G401 (cell line): ENCODE results near the gene EVA1C. TPM values are rescaled to one million over a fixed set of nuclear protein-coding genes. Genes with fewer than 3 reads are reported as not detected.
"Not testable (repeated sequence)": the region's sequence is repeated elsewhere in the genome, so short reads cannot be mapped to it uniquely, and the experiment has no call there.

Source experiments
- DNase-seq: peaks from one replicate; pipeline ENCODE4 v3.0.0-alpha.2; 2015; ENCODE audit warnings: low spot score
- in situ Hi-C: cut with HindIII; loops from 2 replicates; pipeline ENCODE4 v1.10.0; 2016; ENCODE audit warnings: low sequenced_read_pairs, mixed read lengths
- total RNA-seq: library from RNA; depleted of rRNA; stranded (reverse); fragments of >200 nt; shearing (Covaris generic); gene quantifications from 2 replicates; pipeline ENCODE4 v1.2.3, GENCODE V29; 2014

EVA1C gene
- total RNA-seq, 1 experiment from 2014 or later: not detected

- DNase-seq: no peak
- in situ Hi-C loops: no loop called here
Measured at GRCh38 chr21:32452641-32453040, 40.1 kb downstream of the EVA1C start.

- DNase-seq: no peak
- in situ Hi-C loops: no loop called here
Measured at GRCh38 chr21:32455548-32455947, 43.0 kb downstream of the EVA1C start.

- DNase-seq: no peak
- in situ Hi-C loops: no loop called here
Measured at GRCh38 chr21:32456497-32456918, 44.0 kb downstream of the EVA1C start.

- in situ Hi-C loops: no loop called here
- peak; percentile 24 for DNase-seq
Measured at GRCh38 chr21:32457360-32457840, 44.9 kb downstream of the EVA1C start.

DNA sequence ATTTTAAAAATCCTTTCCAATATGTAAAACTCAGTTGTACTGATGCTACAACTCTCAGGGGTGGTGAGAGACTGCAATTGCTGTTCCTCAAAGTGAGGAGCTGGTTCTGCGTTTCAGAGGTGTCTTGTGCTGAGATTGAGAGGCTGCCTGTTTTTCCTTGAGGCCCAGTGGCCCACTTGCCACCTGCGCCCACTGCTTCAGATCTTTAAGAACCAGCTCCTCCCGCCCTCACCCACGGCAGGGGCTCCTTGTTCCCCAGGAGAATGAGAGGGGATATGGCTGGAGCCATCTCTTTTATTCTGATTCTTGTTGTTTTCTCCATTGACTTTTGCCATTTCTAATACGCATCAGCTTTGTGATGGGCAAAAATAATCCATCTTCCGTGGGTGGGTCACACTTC lies 45.5 kb downstream of the EVA1C start:
- in situ Hi-C loops: no loop called here
- no peak for DNase-seq

GRCh38 chr21:32459972-32460371 lies 47.5 kb downstream of the EVA1C start:
- in situ Hi-C loops: no loop called here
- no peak for DNase-seq

GRCh38 chr21:32461503-32461902 lies 49.0 kb downstream of the EVA1C start:
- in situ Hi-C loops: no loop called here
- DNase-seq: no peak

GRCh38 chr21:32462564-32462963 lies 50.1 kb downstream of the EVA1C start:
- DNase-seq, in situ Hi-C loops: not testable (repeated sequence)

- in situ Hi-C loops: no loop called here
- DNase-seq: no peak
Measured at GRCh38 chr21:32463367-32463766, 50.9 kb downstream of the EVA1C start.

DNA sequence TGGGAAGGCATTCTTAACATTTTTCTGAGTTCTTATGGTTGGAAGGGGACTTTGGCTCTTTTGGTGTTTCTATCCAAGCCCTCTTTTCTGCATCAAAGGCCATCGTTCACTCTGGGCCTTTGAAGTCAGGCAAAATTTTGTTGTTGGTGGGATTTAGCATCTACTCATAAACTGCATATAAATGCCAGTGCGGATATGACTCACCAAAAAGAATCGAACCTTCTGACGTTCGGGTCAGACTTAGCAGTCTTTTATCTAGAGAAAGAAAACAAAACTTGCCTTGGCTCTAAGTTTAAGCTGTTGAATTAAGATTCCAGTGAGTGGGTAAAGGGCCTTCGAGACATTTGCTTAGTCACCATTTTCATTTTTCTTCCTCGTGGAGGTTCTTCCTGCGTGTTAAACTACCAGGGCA lies 51.4 kb downstream of the EVA1C start:
- in situ Hi-C loops: no loop called here
- no peak for DNase-seq

GRCh38 chr21:32467291-32467690 lies 54.8 kb downstream of the EVA1C start:
- in situ Hi-C loops: no loop called here
- no peak for DNase-seq

DNA sequence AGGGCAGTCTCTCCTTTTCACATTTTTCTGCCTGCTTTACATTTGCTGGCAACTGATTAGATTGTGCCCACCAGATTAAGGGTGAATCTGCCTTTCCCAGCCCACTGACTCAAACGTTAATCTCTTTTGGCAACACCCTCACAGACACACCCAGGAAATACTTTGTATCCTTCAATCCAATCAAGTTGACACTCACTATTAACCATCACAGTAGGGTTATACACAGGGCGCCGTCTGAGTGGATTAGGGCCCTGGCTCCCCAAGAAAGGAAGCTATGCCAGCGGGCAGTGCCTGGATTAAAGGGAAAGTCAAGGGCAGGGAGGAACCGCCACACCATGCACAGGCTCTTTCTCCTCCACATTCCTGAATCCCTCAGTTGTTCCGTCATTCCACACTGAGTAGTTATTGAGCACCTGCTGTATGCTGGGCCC lies 56.2 kb downstream of the EVA1C start:
- in situ Hi-C loops: no loop called here
- no peak for DNase-seq

DNA sequence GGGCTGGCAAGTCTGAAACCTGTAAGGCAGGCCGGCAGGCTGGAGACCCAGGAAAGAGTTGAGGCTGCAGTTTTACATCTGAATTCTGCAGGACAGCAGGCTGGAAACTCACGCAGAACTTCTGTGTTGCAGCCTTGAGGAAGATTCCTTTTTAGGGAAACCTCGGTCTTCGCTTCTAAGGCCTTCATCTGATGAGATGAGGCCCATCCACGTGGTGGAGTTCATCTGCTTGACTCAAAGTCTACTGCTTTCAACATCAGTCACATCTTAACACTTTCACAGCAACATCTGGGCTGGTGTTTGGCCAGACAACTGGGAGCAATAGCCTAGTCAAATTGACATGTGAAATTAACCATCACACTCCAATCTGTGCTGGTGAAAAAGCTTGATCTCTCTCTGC lies 57.1 kb downstream of the EVA1C start:
- DNase-seq: no peak
- in situ Hi-C loops: no loop called here

- in situ Hi-C loops: no loop called here
- no peak for DNase-seq
Measured at GRCh38 chr21:32470206-32470605, 57.7 kb downstream of the EVA1C start.

DNA sequence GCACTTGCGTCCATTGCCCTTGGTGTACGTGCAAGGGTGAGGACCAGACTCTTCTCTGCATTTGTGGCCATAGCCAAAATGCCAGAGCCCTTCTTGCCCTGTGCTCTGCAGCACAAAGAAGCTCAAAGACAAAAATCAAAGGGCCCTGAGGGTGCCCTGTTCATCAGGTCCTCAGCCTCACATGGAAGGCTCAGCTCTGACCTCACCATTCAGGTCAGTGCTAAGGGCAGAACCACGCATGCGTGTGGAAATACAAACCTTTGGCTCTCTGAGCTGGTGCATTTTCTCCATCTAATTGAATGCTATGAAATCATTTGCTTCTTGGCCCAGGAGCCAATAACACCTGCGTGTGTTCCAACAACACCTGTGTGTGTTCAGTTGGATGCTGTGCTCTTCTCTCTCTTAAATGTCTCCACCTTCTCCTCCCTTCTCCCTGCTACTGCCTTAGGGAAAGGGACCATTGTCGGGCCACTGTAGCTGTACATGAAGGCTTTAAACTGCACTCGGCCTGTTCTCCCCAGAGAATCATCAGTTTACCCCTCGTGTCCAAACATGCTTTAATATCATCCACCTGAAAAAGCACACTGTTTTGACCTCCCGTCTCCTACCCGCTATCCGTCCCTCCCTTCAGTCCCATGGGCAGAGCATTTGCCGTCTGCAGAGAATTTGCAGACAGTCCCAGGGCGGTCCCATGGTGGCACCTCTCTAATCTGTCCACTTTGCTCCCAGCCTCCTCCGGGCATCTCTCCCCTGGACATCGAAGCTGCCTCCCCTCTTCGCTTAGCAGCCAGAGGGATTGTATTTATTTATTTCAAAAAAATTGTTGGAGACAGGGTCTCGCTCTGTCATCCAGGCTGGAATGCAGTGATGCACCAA lies 60.6 kb downstream of the EVA1C start:
- in situ Hi-C loops: no loop called here
- DNase-seq: no peak

DNA sequence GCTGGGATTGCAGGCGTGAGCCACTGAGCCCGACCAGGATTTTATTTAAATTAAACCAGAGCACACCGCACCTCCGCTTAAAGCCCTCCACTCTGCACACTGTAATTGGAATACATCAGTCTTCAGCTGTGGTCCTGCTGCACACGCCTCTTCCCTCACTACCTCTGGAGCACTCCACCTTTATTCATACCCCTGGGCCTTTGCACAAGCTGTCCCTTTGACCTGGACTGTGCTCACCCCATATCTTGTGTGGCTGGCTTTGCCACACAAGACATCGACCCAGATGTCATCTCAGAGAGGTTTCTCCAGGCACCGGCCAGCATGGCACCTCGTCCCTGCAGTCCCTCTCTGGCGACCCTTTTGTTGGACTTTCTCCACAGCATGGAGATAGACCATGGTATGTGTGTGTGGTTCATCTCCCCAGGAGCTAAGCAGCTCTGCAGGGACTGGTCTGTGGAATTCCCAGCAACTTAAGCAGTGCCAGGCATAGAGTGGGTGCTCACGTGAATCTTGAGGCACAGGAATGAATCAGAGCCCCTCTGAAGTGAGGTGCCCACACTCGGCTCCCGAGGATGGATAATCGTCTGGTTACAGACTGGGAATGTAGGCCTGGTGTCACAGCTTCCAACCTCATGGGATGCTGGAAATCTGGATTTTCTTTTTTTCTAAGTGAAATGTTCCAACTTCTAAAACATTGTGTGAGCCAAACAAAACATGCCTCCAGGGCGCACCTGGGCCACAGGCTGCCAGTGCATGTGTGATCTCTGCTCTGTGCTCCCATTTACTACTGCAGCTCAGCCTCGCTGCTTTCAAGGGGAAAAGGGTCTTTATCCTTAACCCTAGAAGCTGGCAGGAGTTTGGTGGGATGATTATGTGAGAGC lies 61.9 kb downstream of the EVA1C start:
- in situ Hi-C loops: no loop called here
- no peak for DNase-seq

GRCh38 chr21:32475162-32475812 lies 62.8 kb downstream of the EVA1C start:
- no peak for DNase-seq
- in situ Hi-C loops: no loop called here

GRCh38 chr21:32476661-32477423 lies 64.3 kb downstream of the EVA1C start:
- no peak for DNase-seq
- in situ Hi-C loops: no loop called here

DNA sequence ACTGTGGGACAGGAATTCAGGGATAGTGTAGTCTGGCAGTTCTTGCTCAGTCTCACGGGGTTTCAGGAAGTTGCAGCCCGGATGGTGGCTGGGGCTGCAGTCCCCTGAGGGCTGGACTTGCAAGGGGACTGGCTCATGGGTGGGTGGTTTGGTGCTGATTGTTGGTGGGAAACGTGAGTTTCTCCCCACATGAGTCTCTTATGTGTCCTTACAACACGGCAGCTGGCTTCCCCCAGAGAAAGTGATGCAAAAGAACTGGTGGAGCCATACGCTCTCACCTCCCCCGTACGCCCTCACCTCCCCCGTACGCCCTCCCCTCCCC lies 64.9 kb downstream of the EVA1C start:
- no peak for DNase-seq
- in situ Hi-C loops: no loop called here
